Esophagus (tissue), 2 donors: ENCODE measurements around the gene OGFOD2. TPM values are rescaled to one million over a fixed set of nuclear protein-coding genes. Genes with fewer than 3 reads are reported as not detected.
A peak's percentile ranks its signal among the peaks of the same experiment; 100 is the strongest.

Source experiments
- H3K27ac ChIP-seq, 2 donors: one replicate each; pipeline ENCODE4 v1.5.1; 2013; ENCODE audit warnings: low read depth in 2 of 2, mild to moderate bottlenecking in 2 of 2, inconsistent platforms in 1 of 2, low read length in 1 of 2, moderate library complexity in 1 of 2
- H3K27me3 ChIP-seq, 2 donors: one replicate each; pipeline ENCODE4 v1.6.1; 2013; ENCODE audit warnings: low read length in 2 of 2, control low read depth in 1 of 2, mild to moderate bottlenecking in 1 of 2; ENCODE audit not compliant: insufficient read depth in 2 of 2, control insufficient read depth in 1 of 2
- H3K36me3 ChIP-seq, 2 donors: one replicate each; pipeline ENCODE4 v1.6.1; 2013; ENCODE audit warnings: low read length in 1 of 2; ENCODE audit not compliant: control insufficient read depth in 2 of 2, insufficient read depth in 2 of 2
- H3K4me1 ChIP-seq, 2 donors: one replicate each; pipeline ENCODE4 v1.6.1; 2013; ENCODE audit warnings: low read length in 1 of 2; ENCODE audit not compliant: control insufficient read depth in 2 of 2, insufficient read depth in 2 of 2
- H3K4me3 ChIP-seq, 2 donors: one replicate each; pipeline ENCODE4 v1.5.1; 2013; ENCODE audit warnings: low read length in 2 of 2, mild to moderate bottlenecking in 2 of 2, low read depth in 1 of 2, moderate library complexity in 1 of 2
- H3K9me3 ChIP-seq, 2 donors: one replicate each; pipeline ENCODE4 v1.6.1; 2013; ENCODE audit warnings: mild to moderate bottlenecking in 2 of 2, low read depth in 1 of 2, low read length in 1 of 2, moderate library complexity in 1 of 2; ENCODE audit not compliant: control insufficient read depth in 2 of 2, insufficient read depth in 1 of 2
- WGBS, 2 donors: extraction: QIAGEN DNeasy Blood & Tissue Kit; methylation state at CpG; one replicate each; pipeline ENCODE4 v1.1.7; 2013; 5-methylcytosine and 5-hydroxymethylcytosine counted together
- polyA plus RNA-seq, 2 donors: library from polyadenylated mRNA; stranded (reverse); fragments of 200-250 nt; gene quantifications; one replicate each; pipeline ENCODE4 v1.2.3, GENCODE V29; 2013
- donor health status: healthy with polysubstance abuse.
- donor health status: Bipolar disorder and iron deficiency.

The OGFOD2 gene
- polyA plus RNA-seq, 2 donors, result 10.8 to 11.5 TPM

DNA sequence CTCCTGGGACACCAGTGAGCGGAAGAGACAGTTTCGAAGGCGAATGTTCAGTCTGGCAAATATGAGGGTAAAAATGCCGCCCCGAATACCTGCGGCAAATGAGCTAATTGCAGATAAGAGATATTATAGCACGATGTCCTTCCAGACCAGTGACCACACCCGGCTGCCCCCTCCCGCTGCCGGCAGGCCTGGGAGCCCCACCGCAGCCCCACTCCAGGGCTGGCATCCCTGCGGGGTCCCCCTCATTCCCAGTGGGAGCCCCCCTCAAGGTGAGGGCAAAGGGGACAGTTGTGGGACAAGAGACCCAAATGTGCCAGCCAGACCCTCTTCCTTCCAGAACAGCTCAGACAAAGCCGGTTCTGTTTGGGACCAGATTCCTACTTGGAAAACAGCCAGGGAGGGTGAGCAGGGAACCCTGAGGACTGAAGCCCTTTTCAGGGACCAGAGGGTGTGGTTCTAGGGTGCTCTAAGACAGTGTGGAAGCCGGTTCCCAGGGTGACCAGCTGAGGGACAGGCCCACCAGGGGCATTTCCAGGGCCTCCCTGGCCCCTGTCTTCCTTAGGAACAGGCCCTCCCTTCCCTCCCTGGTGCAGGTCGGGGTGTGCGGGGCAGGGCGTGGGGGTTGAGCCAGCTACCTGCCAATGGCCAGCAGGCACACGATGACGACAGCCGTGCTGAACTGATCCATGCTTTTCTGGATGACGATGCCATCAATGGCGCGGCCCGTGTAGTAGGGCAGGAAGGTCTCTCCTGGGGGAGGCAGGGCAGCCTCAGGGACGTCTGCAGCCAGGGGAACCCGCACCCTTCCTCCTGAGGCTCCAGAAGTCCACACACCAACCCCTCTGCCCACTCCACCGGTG, 25.0 kb upstream of the OGFOD2 start:
- no peak overlapping the region for H3K4me3 ChIP-seq
- no peaks in the 10 kb centered on the region for H3K9me3 ChIP-seq
- H3K27me3 ChIP-seq, result no peaks in the 10 kb centered on the region
- peaks cover 0 to 22% of the 10 kb centered on the region in 2 donors for H3K4me1 ChIP-seq
- no peak overlapping the region for H3K27ac ChIP-seq
- WGBS, 2 donors, result 78 to 85% methylated on average over 27 of the region's 27 CpGs
- no peaks in the 10 kb centered on the region for H3K36me3 ChIP-seq

DNA sequence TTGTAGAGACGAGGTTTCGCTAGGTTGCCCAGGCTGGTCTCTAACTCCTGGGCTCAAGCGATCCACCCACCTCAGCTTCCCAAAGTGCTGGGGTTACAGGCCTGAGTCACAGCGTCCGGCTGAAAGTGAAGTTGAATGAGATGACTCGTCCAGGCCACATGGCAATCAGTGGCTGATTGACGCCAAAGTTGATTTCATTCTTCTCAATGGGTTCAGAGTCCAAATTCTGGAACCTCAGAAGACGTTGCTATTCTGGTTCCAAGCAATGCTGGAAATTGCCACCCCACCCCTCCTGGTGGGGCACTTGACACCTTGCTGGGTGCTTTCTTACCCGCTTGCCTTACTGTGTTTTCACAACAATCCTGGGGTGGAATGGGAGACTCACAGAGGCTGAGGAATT, 23.6 kb upstream of the OGFOD2 start:
- H3K27ac ChIP-seq, result no peak overlapping the region
- H3K36me3 ChIP-seq, result peaks cover 0 to 3% of the 10 kb centered on the region in 2 donors
- no peak overlapping the region for H3K4me3 ChIP-seq
- H3K27me3 ChIP-seq, result no peaks in the 10 kb centered on the region
- no peaks in the 10 kb centered on the region for H3K9me3 ChIP-seq
- 71 to 73% methylated on average over 9 of the region's 9 CpGs for WGBS, 2 donors
- H3K4me1 ChIP-seq, result peaks cover 0 to 12% of the 10 kb centered on the region in 2 donors

DNA sequence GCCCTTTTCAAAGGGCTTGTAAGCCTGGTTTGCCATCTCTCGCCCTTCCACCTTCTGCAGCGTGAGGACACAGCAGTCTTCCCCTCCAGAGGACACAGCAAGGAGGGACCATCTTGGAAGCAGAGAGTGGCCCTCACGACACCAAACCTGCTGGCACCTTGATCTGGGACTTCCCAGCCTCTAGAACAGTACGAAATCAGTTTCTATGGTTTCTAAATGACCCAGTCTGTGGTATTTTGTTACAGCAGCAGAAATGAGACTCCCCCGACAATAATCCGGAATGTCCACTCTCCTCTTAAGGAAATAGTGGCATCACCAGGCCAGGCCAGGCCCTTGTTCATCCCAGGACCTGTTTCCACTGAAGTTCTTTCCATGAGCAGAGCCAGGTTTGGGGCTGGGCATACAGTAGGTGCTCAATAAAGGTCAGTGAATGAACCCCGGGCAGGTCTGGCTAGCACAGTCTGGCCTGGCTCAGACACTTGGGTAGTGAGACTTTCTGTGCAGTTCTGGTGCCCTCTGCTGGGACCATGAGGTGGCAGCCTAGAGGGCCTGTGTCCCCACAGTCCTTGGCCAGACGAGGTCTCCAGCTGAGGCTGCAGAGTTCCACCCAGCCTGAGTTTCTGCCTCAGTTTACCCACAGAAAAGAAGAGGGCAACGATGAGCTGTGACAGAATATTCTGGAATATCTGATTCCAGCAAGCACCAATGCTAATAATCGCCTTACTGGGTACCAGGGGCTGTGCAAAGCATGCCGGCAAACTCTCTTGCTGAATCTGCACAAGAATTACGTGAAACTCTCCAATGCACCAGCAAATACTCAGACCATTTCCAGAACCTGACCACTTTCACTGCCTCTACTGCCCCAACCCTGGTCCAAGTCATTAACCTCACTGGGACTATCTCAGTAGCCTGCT, 22.8 kb upstream of the OGFOD2 start:
- H3K9me3 ChIP-seq, result no peaks in the 10 kb centered on the region
- H3K4me1 ChIP-seq, result peaks cover 0 to 6% of the 10 kb centered on the region in 2 donors
- peaks cover 0 to 3% of the 10 kb centered on the region in 2 donors for H3K36me3 ChIP-seq
- peak overlapping the region in 1 of 2 donors; percentile 24 for H3K27ac ChIP-seq
- WGBS, 2 donors, result 66 to 68% methylated on average over 12 of the region's 12 CpGs
- H3K27me3 ChIP-seq, result no peaks in the 10 kb centered on the region
- no peak overlapping the region for H3K4me3 ChIP-seq

DNA sequence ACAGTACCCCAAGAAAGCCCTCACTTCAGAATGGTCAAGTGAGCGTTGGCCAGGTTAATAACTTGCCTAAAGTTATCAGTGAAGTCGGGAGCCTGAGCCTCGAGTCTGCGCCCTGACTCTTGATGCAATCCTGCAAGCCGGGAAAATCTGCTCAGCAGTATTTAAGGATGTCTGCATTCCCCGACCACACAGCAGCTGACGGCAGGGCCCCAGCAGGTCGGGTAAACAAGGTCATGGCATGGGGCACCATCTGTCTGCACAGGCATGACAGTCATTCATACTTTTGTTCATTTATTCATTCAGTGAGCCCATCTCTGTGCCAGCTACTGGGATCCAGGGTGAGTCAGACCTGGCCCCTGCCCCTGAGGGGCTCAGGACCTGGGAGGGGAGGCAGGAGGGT, 19.9 kb upstream of the OGFOD2 start:
- H3K27me3 ChIP-seq, result no peaks in the 10 kb centered on the region
- no peaks in the 10 kb centered on the region for H3K9me3 ChIP-seq
- no peak overlapping the region for H3K4me3 ChIP-seq
- peaks cover 0 to 9% of the 10 kb centered on the region in 2 donors for H3K36me3 ChIP-seq
- no peaks in the 10 kb centered on the region for H3K4me1 ChIP-seq
- WGBS, 2 donors, result 71 to 74% methylated on average over 8 of the region's 8 CpGs
- H3K27ac ChIP-seq, result no peak overlapping the region

DNA sequence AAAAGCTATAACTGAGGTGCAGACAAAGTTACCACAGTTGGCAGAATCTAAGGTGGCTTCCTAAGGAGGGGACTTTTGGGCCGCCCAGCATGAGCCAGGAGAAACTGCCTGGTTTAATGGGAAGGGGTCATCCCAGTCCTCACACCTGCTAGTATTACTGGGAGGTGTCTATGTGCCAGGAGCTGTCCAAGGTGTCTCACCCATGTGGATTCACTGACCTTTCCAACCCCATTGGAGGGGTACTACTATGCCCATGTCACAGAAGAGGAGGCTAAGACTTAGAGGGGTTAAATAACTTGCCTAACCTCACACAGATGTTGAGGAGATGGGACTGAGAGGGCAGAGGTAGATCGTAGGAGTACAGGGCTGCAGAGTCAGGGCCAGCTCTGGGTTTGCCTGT, 19.0 kb upstream of the OGFOD2 start:
- H3K27ac ChIP-seq, result no peak overlapping the region
- H3K4me1 ChIP-seq, result no peaks in the 10 kb centered on the region
- H3K36me3 ChIP-seq, result peaks cover 0 to 9% of the 10 kb centered on the region in 2 donors
- no peaks in the 10 kb centered on the region for H3K9me3 ChIP-seq
- no peaks in the 10 kb centered on the region for H3K27me3 ChIP-seq
- 75 to 83% methylated on average over 2 of the region's 2 CpGs for WGBS, 2 donors
- no peak overlapping the region for H3K4me3 ChIP-seq

DNA sequence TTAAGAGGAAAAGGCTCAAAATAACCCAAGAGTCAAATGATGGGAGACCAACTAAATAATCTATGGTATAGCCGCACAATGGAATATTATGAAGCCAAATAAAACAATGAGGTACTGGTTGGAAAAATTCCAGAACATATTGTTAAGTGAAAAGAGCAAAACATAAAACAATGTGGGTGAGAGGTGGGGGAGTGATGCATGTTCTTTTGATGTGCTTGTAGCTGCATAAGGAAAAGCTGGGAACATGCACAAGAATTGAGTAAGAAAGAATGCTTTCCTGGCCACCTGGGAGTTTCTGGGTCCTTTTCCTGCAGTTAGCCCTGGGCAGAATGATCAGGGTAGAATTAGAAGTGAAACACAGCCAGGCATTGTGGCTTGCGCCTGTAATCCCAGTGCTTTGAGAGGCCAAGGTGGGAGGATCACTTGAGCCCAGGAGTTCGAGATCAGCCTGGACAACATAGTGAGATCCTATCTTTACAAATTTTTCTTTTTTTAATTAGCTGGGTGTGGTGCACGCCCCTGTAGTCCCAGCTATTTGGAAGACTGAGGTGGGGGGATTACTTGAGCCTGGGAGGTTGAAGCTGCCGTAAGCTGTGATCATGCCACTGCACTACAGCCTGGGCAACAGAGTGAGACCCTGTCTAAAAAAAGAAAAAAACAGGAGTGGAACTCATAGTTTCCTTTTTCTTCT, 16.7 kb upstream of the OGFOD2 start:
- Histone ChIP-seq H3K27me3 (no peaks in the 10 kb centered on the region), H3K4me1 (no peaks in the 10 kb centered on the region), H3K27ac (no peak overlapping the region), H3K4me3 (no peak overlapping the region), H3K36me3 (peaks cover 0 to 9% of the 10 kb centered on the region in 2 donors), H3K9me3 (no peaks in the 10 kb centered on the region)
- WGBS, 2 donors, result 83 to 86% methylated on average over 5 of the region's 5 CpGs

DNA sequence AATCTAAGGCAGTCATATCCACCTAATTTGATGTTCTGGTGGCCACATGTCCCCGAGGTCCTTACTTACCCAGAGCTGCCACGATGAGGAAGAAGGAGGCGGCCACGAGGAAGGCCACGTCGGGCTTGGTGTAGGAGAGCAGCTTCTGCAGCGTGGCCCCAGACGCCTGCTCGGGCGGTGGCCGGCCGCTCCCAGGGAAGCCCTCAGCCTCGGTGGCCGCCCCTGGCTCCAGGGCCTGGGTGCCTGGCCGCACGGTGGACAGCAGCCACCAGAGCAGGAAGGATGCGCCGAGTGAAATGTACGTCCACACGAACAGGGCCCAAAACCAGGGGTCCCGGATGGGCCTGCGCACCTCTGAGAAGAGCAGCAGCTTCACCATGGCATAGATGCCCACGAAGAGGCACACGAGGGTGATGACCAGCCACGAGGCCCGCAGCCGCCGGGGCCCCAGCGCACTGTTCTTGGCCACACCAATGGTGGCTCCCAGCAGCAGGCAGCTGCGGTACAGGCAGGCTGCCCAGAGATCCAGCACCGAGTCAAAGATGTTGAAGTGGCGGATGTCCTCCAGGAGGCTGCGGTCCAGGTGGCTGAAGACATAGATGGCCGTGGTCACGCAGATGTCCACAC, 15.4 kb upstream of the OGFOD2 start:
- 95% methylated on average over 35 of the region's 35 CpGs for WGBS, 2 donors
- H3K4me3 ChIP-seq, result no peak overlapping the region
- H3K27ac ChIP-seq, result no peak overlapping the region
- H3K36me3 ChIP-seq, result peaks cover 0 to 9% of the 10 kb centered on the region in 2 donors
- H3K27me3 ChIP-seq, result no peaks in the 10 kb centered on the region
- H3K4me1 ChIP-seq, result peaks cover 4 to 7% of the 10 kb centered on the region in 2 donors
- no peaks in the 10 kb centered on the region for H3K9me3 ChIP-seq

DNA sequence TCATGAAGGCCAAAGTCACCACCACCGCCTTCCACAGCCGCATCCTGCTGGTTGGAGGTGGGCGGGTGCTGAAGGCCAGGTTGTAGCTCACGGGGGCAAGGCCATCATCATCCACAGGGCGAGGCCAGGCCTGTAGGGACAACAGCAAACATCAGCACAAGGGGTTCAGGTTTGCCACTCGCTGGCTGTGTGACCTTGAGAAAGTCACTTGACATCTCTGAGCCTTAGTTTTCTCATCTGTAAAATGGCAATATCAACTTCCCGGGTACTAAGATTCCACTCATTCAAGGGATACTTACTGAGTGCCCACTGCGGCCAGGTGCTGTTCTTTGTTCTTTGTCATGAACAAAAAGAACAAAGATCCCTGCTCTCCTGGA, 14.9 kb upstream of the OGFOD2 start:
- Histone ChIP-seq H3K27me3 (no peaks in the 10 kb centered on the region), H3K9me3 (no peaks in the 10 kb centered on the region), H3K36me3 (peaks cover 0 to 9% of the 10 kb centered on the region in 2 donors), H3K4me3 (no peak overlapping the region), H3K27ac (no peak overlapping the region), H3K4me1 (peaks cover 4 to 7% of the 10 kb centered on the region in 2 donors)
- 95 to 96% methylated on average over 8 of the region's 8 CpGs for WGBS, 2 donors
